ENCODE data around the gene GLRX3.

DNA sequence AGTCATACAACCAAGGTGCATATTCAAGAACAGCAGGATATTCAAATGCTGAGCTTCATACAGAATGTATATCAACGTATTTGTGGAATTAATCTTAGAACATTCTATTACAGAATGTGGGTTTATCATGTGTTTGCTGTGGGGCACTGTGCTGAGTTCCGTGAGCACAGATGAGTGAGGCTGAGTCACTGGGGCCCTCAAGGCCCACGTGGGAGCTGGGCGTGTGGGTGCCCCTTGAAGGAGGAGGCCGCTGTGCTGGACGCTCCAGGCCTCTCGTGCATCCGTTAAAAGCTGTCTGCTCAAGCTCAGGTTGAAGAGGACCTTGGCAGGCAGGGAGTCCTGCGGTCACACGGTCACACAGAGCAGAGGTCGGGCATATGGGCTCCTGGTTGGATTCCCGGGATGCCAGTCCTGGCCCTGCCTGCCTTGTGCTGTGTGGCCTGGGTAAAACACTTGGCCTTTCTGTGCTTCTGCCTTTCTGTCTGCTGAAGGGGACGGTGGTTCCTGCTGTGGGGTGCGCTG is 70.1 kb downstream of the GLRX3 start:
- TF ChIP-seq, protein P1, sequence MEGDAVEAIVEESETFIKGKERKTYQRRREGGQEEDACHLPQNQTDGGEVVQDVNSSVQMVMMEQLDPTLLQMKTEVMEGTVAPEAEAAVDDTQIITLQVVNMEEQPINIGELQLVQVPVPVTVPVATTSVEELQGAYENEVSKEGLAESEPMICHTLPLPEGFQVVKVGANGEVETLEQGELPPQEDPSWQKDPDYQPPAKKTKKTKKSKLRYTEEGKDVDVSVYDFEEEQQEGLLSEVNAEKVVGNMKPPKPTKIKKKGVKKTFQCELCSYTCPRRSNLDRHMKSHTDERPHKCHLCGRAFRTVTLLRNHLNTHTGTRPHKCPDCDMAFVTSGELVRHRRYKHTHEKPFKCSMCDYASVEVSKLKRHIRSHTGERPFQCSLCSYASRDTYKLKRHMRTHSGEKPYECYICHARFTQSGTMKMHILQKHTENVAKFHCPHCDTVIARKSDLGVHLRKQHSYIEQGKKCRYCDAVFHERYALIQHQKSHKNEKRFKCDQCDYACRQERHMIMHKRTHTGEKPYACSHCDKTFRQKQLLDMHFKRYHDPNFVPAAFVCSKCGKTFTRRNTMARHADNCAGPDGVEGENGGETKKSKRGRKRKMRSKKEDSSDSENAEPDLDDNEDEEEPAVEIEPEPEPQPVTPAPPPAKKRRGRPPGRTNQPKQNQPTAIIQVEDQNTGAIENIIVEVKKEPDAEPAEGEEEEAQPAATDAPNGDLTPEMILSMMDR (IDR thresholded peaks at IDR 0.05; ENCODE audit: poor library complexity, severe bottlenecking) = no peak
- TF ChIP-seq EP300 (conservative IDR thresholded peaks at IDR 0.05; ENCODE audit: poor library complexity, severe bottlenecking) = no peak
- no peak for TF ChIP-seq EZH2 (IDR thresholded peaks at IDR 0.05; ENCODE audit: borderline replicate concordance, insufficient read depth, low read length, poor library complexity, severe bottlenecking)
- TF ChIP-seq, protein P2, sequence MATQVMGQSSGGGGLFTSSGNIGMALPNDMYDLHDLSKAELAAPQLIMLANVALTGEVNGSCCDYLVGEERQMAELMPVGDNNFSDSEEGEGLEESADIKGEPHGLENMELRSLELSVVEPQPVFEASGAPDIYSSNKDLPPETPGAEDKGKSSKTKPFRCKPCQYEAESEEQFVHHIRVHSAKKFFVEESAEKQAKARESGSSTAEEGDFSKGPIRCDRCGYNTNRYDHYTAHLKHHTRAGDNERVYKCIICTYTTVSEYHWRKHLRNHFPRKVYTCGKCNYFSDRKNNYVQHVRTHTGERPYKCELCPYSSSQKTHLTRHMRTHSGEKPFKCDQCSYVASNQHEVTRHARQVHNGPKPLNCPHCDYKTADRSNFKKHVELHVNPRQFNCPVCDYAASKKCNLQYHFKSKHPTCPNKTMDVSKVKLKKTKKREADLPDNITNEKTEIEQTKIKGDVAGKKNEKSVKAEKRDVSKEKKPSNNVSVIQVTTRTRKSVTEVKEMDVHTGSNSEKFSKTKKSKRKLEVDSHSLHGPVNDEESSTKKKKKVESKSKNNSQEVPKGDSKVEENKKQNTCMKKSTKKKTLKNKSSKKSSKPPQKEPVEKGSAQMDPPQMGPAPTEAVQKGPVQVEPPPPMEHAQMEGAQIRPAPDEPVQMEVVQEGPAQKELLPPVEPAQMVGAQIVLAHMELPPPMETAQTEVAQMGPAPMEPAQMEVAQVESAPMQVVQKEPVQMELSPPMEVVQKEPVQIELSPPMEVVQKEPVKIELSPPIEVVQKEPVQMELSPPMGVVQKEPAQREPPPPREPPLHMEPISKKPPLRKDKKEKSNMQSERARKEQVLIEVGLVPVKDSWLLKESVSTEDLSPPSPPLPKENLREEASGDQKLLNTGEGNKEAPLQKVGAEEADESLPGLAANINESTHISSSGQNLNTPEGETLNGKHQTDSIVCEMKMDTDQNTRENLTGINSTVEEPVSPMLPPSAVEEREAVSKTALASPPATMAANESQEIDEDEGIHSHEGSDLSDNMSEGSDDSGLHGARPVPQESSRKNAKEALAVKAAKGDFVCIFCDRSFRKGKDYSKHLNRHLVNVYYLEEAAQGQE (IDR thresholded peaks at IDR 0.05; ENCODE audit: borderline replicate concordance) = no peak
- no peak for TF ChIP-seq POLR2AphosphoS5 (IDR thresholded peaks at IDR 0.05)
- TF ChIP-seq TAF1 (IDR thresholded peaks at IDR 0.05; ENCODE audit: low read depth) = no peak
- no peak for TF ChIP-seq SMC3 (conservative IDR thresholded peaks at IDR 0.05; ENCODE audit: poor library complexity)
- TF ChIP-seq MXI1 (conservative IDR thresholded peaks at IDR 0.05; ENCODE audit: poor library complexity, severe bottlenecking) = no peak
- no peak for TF ChIP-seq RAD21 (conservative IDR thresholded peaks at IDR 0.05)

Data from neural cell (in vitro differentiated cells).